SW480 (cell line): Measurements from ENCODE around the gene LRRC10B.
"Not testable (repeated sequence)": the region's sequence is repeated elsewhere in the genome, so short reads cannot be mapped to it uniquely, and the experiment has no call there.

Experiments
- DNase-seq: peaks from one replicate; pipeline ENCODE4 v3.0.0-alpha.2; 2016; ENCODE audit warnings: low spot score

Gene LRRC10B

DNA sequence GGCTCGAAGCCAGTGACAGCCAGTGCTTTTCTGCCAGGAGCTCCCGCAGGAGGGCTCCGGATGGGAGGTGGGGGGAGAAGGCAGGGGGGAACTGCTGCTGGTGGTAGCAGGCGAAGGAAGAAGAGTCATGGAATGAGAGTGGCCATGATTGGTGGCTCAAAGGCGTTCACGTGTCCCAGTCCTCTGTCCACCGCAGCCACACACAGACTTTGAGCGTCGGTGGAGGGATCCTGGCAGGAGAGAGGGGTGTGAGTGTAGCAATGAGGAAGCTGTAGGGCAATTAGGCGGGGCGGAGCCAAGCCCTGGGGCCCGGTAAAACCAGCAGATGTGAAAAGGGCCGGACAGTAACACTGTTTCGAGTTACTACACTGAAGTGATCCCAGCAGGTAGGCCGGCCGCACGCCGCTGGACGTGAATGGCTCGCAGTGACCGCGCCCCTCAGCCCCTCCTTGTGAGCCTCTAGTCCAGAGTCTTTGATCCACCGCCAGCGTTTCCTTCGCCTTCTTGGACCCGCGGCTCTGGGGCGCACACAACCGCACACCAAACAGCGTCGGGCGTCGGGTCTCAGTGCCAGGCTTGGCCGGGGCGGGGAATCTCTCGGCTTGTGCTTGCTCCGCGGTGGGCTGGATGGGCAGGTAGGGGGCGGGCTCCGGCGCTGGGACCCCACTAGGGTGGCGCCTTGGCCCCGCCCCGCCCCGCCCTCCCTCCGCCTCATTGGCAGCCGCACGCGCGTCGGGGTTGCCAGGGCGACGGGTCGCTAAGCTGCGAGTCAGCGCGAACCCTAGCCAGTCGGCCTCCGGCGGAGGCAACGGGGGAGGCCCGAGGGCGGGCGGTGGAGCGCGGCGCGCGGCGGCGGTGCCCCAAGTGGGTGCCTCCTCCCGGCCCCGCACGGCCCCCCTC is at the start of gene LRRC10B:
LRRC10B (plus strand) TSS at position 788 of the 900 bp plus-strand sequence. CDS start 250 bp downstream, outside the sequence.
- DNase-seq = peak; percentile 85

DNA sequence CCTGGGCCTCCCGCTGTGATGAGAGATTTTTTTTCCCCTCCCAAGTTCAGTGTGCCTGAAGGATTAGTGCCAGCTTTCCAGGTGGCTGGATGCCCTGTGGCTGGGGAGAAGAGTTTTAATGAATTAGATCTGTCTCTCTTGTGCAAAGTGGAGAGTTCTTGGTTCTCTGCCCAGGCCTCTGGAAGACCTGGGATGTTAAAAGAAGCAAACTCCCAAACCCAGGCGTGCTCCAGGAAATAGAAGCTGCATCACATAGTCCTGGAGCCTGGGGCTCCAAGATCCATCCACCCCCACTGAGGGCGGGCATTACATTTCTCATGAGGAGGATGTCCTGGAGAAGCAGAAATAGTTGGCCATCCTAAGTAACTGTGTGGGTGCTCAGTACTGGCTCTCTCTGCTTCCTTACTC is 48.1 kb upstream of the LRRC10B start:
- DNase-seq = no peak

DNA sequence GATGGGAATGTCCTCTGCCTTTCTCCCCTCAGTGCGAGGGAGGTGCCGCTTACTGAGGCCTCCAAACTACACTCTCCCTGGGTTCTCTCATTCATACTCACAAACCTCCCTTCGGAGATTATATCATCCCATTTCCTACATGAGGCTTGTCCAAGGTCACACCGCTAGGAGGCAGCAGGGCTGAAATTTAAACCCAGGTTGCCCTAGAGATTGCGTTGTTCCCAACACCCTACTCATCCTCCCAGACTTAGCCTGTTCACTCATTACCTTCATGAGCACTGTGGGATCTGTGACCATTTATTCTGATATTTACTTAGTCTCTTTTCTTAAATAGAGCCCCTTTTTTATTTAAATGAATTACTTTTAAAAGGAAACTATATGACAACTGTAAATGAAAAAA is 47.6 kb upstream of the LRRC10B start:
- no peak for DNase-seq

DNA sequence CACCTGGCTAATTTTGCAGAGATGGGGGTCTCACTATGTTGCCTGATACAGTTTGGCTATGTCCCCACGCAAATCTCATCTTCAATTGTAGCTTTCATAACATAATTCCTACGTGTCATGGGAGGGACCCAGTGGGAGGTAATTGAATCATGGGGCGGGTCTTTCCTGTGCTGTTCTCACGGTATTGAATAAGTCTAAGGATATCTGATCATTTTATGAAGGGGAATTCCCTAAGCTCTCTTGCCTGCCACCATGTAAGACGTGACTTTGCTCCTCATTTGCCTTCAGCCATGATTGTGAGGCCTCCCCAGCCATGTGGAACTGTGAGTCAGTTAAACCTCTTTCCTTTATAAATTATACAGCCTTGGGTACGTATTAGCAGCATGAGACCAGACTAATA is 40.9 kb upstream of the LRRC10B start:
- not testable (repeated sequence) for DNase-seq

GRCh38 chr11:61468002-61468401 is 40.5 kb upstream of the LRRC10B start:
- no peak for DNase-seq

GRCh38 chr11:61472282-61472681 is 36.3 kb upstream of the LRRC10B start:
- DNase-seq = no peak

GRCh38 chr11:61472868-61473267 is 35.7 kb upstream of the LRRC10B start:
- no peak for DNase-seq

DNA sequence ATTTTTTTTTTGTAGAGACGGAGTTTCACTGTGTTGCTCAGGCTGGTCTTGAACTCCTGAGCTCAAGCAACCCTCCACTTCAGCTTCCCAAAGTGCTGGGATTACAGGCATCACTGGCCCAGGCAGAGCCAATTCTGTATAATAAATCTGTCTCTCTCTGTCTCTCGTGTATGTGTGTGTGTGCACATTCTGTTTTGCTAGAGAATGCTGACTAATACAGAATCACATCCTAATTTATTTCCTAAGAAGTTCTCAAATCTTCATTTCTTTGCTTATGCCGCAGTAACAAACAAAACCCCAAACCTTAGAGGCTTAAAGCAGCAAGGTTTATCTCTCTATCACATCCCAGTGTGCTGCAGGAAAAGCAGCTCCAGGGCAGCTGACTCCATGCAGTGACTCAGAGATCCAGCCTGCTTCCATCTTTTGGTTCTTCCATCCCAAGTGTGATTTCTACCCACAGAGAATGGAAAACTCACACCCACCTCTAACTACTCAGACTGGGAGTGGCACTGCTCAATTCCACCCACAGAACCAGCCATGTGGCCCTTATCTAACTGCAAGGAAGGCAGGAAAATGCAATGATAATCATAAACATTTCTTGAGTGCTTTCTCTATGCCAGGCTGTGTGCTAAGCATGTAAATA is 35.1 kb upstream of the LRRC10B start:
- DNase-seq = no peak

DNA sequence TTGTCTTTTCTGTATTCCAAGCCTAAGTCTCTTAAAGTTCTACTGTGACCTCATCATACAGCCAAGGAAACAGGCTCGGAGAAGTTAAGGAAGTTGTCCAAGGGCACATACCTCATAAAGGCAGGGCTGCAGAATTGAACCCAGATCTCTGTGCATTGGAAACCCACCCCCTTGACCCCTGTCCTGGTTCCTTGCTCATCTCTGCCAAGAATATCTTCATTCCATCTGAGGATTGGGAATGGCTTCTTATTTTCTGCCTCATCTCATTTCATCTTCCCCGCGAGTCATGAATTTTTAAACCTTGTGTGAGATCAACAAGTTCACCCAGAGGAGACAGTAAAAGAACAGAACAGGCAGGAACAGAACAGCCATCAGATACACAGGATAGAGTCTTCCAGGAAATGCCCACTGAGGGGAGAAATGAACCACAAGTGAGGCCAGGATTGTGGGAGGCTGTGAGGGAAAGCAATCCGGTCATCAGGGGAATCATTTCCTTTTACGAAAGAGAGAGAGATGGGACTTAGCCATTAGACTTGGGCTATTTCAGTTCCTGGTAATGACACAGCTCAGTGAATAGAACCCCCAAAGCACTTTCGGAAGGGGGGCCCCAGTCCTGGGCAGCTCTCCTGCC is 34.4 kb upstream of the LRRC10B start:
- DNase-seq = no peak

GRCh38 chr11:61475433-61475832 is 33.1 kb upstream of the LRRC10B start:
- DNase-seq = no peak

- DNase-seq = no peak
Measured at GRCh38 chr11:61476371-61476770, 32.2 kb upstream of the LRRC10B start.

DNA sequence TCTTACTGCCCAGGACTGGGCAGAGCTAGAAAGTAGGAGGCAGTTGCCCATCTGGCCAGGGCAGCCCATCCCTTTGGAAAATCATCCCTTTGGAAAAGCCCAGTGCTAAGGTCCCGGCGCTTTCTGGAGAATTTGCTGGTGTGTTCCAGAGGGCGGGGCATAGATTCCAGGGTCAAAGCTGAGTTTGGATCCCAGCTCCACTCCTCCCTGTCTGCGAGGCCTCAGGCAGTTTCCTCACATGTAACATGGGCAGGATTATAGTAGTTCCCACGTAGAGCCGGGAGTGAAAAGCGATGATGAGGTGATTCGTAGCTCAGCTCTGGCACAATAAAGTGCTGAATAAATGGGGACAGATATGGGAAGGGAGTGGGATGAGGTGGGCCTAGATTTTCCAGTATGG is 31.4 kb upstream of the LRRC10B start:
- no peak for DNase-seq

- no peak for DNase-seq
Measured at GRCh38 chr11:61477727-61478148, 30.8 kb upstream of the LRRC10B start.

- not testable (repeated sequence) for DNase-seq
Measured at GRCh38 chr11:61479360-61480058, 29.0 kb upstream of the LRRC10B start.

DNA sequence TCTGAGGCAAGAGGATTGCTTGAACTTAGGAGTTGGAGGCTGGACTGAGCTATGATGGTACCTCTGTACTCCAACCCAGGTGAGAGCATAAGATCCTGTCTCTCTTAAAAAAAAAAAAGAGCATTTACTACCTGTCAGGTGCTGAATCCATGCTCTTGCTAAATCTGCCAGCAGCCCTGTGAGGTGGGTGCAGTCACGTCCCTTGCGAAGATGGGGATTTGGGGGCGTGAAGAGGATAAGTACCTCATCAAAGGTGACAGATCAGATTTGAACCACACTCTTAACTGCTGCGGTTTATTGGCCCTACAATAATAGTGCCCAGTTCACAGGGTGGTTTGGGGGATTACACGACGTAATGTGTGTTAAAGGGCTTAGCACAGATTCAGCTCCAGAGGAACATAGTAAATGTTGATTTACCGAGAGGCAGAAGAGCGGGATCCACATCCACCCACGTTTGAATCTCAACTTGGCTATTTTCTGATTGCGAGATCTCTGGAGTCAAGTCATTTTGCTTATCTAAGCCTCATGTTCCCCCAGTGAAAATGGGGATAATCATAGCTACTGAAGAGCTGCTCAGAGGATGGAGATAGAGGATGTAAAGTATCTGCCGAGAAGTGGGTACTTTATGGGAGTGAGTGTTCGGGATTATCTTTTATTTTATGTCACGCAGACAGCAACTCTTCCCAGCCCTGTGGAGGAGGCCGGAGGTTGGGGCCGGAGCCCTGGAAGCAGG is 28.1 kb upstream of the LRRC10B start:
- no peak for DNase-seq

GRCh38 chr11:61480994-61481335 is 27.6 kb upstream of the LRRC10B start:
- DNase-seq = peak; percentile 65

DNA sequence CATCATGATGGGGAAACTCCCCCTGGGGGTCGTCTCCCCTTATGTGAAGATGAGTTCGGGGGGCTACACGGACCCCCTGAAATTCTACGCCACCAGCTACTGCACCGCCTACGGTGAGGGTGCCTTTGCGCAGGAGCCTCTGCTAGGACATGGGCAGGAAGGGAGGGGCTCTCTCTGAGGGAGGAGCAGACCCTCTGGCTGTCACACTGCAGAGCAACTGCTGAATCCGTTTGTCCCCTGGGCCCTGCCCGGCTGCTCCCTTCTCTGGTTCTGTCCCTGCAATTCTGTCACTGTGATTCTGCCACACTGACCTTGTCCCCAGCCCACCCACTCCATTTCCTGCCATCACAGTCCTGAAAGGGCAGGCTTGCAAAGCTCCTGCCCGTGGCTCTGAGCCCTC is 26.7 kb upstream of the LRRC10B start:
- no peak for DNase-seq

DNA sequence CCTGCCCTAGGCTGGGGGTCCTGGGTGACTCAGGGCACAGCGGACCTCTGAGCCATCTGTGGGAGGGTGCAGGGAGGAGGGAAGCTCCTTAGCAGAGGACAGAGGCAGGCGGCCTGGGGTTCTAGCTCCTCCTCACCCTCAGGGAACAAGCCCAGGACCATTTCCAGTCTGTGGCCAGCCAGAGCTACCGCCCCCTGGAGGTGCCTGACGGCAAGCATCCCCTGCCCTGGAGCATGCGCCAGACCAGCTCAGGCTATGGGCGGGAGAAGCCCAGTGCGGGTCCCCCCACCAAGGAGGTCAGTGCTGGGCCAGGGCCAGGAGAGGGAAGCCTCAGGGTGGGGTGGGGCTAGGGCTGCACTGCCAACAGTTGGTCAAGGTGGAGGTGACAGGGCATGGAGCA is 26.0 kb upstream of the LRRC10B start:
- no peak for DNase-seq

DNA sequence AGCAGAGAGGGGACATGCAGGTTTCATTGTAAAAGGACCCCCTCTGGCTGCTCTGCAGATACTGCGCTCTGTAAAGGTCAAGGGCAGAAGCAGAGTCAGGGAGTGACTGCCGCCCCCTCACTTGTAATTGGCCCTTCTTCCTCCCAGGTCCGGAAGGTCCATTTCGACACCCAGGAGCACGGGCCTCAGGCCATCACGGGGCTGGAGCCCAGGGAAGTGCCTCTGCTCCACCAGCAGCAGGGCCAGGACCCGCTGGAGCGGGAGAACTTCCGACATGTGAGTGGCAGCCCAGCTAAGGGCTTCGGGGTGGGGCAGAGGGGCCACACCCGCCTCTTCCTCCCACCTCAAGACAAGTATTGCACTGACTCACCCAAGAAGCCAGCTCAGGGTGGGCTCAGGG is 24.0 kb upstream of the LRRC10B start:
- no peak for DNase-seq

GRCh38 chr11:61485080-61485479 is 23.5 kb upstream of the LRRC10B start:
- DNase-seq = no peak

DNA sequence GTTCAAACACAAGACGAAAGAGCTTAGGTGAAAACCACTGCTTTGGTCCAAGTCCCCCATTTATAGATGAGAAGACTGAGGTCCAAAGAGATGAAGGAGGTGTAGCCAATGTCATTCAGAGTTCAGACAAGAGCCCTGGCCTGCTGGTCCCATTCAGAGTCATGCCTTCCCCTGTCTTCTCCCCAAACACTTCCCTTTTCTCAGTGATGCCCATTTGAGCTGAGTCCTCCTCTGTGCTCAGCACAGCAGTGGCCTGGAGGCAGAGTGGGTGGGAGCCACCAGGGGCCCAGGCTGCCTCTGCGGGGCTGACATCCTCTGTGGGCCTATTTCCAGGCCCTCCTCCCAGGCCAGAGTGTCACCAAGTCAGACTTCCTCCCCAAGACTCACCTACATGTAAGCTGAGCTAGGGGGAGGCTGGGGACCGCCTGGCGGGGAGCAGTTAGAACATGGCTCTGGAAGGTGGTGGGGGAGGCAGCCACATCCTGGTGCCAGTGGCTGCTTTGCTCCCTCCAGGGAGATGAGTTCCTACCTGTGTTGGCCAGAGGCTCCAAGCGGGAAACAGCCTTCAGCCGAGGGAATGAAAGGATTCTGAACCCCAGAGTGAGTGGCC is 22.4 kb upstream of the LRRC10B start:
- DNase-seq = no peak
